ENCODE measurements around the gene TACR1.
"Not testable (repeated sequence)": the region's sequence is repeated elsewhere in the genome, so short reads cannot be mapped to it uniquely, and the experiment has no call there.

Gene TACR1

DNA sequence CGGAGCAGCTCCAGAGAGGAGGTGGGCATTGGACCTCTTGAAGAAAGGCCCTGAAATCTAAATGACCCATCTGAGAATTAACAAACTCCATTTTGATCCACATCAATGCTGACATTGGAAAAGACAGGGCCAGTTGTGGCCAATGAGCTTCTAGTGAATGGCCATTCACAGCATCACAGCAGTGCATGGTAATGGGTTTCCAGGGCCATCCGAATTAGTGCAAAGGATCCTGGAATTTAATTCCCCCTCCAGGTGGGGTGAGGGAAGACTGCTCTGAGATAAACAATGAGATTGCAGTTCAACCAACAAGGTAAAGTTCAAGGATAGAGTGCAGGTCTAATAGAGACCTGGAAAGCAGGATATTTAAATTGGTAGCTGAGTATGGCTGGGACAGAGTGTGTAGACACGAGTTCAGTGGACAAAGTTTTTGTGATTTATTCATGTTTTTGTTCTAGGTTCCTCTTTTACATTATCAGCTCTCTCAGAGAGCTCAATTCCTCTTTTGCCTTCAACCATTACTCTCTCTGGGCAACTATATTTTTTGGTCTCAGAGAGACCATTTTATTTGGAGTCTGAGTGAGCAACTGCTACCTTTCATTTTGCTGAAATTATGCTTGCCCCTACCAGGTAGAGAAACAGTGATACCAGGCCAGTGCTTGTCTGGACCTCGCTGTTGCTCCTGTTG is 5.0 kb downstream of the TACR1 start:
- DNase-seq (ENCODE audit: low spot score), result no peak

DNA sequence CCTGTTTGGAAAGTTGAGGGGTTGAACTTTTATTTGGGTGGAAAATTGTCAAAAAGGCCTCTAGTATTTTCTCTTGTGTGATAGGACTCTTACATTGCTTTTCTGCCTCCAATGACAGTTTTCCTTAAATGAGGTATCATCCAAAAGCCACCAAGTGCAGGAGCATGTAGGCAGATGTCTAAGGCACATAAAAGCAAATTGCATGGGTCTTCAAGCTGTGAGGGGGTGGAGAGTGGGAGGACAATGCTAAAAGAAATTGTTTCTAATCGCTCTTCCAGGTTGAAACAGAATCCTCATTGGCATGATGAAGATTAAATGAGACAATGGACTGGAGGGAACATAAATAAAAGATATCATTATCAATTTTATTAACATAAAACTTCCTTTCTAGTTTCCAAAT is 6.8 kb downstream of the TACR1 start:
- no peak for DNase-seq (ENCODE audit: low spot score)

DNA sequence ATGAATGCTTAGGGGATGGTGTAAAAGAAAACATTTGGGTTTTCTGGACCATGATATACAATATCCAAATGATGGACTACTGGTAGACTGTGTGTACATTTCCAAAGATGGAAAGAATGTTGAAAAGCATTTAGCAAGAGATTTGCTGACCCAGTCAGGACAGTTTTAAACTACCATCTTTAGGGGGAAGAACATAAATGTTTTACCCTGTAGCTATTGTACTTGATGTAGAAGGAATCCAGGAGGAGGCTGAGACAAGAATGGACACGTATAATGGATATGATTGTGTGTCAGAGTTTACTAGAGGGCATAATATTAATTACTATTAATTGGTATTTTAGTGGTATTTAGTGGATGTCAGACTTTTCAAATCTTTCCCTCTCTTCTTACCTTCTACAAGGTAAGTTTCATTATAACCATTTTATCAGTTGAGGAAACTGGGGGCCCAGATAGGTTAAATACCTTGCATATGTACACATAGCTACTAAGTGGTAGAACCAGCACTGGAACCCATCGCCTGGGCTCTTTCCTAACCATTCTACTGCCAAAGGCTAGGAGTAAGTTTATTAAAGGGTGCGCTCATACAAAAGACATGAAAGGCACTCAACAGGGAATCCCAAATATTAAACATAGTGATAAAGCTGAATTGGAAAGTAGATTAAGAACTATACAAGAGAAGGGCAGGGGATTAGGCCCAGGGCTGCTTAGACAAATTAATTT is 8.9 kb downstream of the TACR1 start:
- no peak for DNase-seq (ENCODE audit: low spot score)

DNA sequence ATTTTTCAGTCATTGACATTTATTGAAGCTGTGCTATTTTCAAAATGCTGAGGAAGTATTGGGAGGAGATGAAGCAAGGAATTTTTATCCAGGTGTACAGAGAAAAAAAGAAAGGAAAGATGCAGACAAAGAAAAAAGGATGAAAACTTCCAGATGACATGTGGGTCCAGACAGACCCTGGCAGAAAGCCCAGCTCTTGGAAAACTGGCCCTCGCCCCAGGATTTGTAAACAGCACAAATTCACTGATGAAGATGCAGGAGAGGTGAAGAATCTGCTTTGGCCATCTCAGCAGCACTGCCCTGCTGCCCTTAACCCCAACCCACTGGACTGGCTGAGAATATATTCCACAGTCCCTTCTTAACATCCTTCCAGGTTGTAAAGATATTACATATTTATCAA is 12.5 kb downstream of the TACR1 start:
- DNase-seq (ENCODE audit: low spot score), result no peak

DNA sequence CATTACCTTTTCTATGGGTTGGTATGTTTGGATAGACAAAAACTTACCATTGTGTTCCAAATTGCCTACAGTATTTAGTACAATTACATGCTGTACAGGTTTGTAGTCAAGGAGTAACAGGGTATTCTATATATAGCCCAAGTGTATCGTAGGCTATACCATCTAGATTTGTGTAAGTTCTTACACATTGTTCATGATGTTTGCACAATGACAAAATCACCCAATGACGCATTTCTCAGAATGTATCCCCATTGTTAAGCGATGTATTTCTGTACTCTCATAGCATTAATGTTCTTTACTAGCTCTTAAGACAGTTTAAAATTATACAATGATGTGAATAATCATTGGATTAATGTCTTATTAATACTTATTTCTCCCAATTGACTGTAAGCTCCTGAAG is 16.7 kb downstream of the TACR1 start:
- DNase-seq (ENCODE audit: low spot score), result no peak

DNA sequence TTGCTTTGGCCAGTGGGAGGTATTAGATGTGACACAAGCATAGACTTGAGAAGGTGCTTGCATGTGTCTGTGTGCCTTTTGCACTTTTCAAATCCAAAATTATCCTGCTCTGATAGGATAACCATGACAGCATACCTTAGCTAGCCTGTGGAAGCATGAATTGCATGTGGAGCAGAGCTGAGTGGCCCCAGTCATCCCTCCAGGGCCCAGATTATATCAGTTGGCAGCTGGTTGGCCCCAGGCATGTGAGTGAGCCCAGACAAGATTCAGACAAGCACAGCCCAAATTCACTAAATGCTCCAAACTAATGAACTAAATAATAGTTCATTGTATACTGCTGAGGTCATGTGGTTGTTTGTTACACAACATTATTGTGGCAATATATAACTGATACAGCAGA is 18.8 kb downstream of the TACR1 start:
- no peak for DNase-seq (ENCODE audit: low spot score)

DNA sequence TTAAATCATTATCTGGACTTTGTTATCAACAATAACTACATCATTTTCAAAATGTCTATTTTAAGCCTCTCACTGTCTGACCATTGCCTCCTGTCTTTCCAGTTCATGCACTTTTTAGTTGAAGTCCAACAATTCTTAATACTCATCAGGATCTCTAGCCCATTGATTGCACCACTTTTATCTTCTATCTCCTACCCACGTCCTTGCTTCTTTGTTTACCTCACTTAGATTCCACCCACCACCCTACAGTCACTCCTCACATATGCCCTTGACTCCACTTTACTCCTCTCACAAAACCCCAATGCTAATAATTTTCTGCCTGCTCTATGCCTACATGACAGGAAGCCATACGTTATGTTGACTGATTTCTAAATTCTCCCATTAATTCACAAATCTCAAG is 21.9 kb downstream of the TACR1 start:
- DNase-seq (ENCODE audit: low spot score), result no peak

DNA sequence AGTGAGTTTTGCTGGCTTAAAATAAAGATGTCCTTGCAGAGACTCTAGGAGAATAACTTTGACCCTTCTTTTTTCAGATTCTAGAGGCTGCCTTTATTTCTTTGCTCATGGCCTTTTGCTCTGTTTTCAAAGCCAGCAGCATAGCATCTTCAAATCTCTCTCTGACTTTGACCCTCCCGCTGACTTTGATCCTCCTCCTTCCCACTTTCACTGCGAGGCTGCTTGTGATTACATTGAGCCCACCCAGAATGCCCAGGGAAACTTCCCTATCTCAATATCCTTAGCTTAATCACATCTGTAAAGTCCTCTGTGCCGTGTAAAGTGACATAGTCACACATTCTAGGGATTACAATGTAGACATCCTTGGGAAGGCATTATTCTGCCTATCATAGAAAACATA is 23.9 kb downstream of the TACR1 start:
- no peak for DNase-seq (ENCODE audit: low spot score)

DNA sequence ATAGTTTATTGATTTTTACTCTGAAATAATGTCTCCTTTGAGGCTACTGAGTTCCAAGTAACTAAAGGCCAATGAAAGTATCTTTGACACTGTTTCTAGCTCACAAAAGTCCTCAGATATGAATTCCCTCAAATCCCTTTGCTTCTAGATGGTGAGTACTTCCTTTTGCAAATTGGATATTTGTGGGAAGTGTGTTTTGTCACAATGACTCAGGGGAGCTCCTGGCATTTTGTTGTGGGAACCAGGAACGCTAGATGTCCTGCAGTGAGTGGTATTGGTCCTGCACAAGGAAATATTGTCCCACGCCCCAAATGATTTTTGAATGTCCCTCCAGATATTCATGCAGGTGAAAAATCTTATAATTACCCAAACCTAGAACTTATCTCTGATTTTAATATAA is 24.3 kb downstream of the TACR1 start:
- no peak for DNase-seq (ENCODE audit: low spot score)

DNA sequence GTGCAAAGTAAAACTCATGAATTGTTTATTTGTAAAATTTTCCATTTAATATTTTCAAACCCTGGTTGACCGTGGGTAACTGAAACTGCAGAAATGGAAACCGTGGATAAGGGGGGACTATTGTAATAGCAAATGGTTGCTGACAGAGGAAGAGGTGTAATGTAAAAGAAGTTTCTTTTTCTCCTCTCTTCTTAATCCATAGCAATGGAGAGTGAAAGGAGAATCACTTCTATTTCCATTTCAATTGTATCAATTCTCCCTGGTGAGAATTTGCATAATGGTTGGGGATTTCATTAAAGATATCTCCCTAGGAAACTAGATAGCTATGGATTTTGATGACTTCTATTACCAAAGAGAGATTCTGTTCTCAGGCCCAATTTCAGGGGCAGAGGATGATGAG is 24.8 kb downstream of the TACR1 start:
- DNase-seq (ENCODE audit: low spot score), result no peak

DNA sequence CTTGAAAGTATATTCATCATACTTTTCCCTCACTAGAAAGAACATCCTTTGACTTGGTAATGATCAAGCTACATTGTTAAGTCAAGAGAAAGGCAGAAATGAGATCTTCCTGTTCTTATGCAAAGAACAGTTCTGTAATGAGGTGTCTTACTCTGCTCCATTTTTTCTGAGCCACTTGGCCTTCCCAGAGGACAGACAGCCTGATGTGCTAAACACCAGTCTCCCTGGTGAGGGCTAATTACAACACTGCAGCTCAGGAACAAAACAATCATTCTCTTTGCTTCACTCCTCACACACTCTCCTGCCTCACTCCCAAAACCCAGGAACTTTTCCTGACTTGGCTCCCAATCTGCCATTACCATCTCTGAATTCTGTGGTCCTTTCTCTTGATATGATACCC is 25.6 kb downstream of the TACR1 start:
- no peak for DNase-seq (ENCODE audit: low spot score)

DNA sequence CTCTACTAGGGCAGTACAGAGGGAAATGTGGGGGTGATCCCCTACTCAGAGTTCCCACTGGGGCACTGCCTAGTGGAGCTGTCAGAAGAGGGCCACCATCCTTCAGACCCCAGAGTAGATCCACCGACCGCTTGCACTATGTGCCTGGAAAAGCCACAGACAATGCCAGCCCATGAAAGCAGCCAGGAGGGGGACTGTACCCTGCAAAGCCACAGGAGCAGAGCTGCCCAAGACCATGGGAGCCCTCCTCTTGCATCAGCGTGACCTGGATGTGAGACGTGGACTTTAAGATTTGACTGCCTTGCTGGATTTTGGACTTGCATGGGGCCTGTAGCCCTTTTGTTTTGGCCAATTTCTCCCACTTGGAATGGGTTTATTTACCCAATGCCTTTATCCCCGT is 27.9 kb downstream of the TACR1 start:
- not testable (repeated sequence) for DNase-seq (ENCODE audit: low spot score)

DNA sequence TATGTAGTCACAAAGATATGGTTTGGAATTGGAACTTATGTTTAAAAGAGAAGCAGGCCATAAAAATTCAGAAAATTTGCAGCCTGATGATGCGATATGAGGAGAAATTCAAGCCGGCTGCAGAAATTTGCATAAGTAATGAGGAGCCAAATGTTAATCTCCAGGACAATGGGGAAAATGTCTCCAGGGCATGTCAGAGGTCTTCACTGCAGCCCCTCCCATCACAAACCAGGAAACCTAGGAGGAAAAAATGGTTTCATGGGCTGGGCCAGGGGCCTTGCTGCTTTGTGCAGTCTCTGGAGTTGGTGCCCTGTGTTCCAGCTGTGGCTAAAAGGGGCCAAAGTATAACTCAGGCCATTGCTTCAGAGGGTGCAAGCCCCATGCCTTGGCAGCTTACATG is 28.4 kb downstream of the TACR1 start:
- no peak for DNase-seq (ENCODE audit: low spot score)

DNA sequence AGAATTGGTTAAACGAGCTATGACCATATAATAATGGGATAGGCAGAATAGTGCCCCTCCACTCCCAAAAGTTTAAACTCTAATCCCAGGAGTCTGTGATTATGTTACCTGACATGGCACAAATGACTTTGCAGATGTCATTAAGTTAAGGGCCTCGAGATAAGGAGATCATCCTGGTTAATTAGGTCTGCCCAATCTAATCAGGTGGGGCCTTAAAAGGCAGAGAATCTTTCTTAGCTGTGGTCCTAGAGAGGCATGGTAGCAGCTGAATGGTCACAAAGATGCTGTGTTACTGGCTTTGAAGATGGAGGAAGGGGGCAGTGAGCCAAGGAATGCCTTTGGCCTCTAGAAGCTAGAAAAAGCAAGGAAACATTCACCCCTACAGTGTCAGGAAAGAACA is 31.1 kb downstream of the TACR1 start:
- no peak for DNase-seq (ENCODE audit: low spot score)

DNA sequence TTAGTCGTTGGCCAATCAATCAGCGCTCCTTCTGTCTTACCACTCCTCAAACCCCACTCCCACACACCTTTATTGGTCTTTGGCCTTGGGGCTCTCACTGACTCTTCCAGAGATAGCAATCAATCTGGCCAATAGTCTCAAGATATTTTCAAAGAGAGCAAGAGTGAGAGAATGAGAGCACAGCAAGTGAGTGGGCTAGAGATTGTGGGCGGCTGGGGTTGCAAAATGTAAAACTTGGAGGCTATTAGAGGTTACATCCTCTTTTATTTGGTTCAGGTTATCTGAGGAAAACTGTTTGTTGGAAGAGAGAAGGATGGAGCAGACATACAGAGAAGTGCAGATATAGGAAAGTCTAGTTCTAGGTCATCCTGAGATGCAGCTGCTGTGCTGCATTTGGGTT is 32.8 kb downstream of the TACR1 start:
- no peak for DNase-seq (ENCODE audit: low spot score)

DNA sequence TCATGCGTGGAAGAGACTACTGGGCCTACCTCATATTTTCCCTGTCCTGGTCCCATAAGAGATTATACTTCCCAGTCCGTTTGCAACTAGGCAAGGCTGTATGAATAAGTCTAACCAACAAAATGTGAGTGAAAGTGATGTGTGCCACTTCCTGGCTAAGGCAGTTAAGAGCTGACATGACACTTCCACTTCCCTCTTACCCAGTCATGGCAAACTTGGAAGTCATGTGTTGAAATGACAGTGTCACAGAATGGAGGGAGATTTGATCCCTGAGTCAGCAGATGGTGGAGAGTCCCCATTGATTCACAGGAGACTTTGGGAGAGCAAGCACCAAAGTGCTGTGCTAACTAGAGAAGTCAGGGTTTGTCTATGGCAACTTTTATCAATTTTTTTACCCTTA is 36.4 kb downstream of the TACR1 start:
- DNase-seq (ENCODE audit: low spot score), result no peak

DNA sequence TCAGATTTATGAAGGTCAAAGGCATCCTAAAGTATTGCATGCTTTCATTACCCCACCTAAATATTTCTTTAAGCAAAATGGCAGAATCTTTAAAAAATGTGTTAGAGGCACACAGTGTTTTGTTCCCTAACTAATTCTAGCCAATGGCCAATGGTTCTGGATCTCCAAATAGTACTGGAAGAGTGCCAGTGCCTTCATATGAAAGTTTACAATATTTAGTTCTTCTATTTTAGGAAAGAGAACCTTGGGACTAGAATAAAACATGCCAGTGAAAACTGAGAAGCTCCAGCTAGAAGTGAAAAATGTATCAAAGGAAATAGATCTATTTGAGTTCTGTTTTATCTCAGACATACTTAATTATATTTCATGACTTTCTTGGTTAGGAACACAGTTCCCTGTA is 37.1 kb downstream of the TACR1 start:
- no peak for DNase-seq (ENCODE audit: low spot score)

DNA sequence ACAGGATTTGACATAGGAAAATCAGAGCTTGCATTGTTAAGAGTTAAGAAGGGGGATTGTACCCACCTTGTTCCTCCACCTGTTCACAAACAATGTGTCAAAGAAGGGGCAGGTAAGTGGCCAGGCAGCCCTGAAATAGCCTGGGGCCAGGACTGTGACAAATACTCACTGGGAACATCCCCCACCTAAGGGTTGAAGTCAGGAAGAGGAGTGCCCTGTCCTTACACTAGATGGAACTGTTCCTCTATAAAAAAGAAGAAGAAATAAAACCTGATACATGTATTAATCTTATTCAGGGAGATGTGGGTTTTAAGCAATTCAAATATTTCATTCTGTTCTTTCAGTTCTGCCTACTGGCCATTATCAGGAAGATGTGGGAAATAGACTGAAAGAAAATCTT is 41.9 kb downstream of the TACR1 start:
- peak; percentile 45 for DNase-seq (ENCODE audit: low spot score)

DNA sequence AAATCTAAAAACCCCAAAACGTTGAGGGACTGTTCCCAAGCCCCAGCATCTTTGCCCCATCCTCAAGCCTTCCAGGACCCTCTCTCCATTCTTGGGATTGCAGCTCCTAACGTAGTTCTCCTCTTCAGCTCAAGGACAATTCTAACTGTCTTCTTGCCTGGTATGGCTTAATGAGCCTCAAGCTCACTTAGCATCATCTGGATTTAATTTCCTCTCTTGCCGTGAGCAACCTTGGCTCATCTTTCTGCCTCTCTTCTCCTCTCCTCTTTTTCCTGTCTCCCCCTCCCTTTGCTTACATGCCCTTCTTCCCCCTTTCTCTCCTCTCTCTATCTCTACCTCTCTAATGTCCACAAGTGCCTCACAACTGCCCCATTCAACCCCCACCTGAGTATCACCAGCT is 44.2 kb downstream of the TACR1 start:
- DNase-seq (ENCODE audit: low spot score), result no peak

DNA sequence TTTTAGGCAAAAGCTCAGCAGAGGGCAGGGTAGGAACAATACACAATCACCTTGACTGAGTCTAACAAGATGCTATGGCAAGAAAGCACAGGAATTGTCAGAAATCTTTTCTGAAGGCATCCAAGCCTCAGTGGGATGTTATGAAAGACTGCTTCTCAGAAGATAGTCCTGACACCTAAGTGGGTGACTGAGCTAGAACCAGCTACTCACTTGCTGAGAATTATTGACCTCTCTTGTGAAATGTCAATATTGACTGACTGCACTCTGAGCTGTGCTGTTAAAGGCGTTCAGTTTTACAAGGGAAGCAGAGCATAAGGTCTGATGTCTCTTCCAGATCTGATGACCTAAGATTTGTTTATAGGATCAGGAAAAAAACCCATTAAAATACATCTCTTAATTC is 46.1 kb downstream of the TACR1 start:
- DNase-seq (ENCODE audit: low spot score), result no peak

DNA sequence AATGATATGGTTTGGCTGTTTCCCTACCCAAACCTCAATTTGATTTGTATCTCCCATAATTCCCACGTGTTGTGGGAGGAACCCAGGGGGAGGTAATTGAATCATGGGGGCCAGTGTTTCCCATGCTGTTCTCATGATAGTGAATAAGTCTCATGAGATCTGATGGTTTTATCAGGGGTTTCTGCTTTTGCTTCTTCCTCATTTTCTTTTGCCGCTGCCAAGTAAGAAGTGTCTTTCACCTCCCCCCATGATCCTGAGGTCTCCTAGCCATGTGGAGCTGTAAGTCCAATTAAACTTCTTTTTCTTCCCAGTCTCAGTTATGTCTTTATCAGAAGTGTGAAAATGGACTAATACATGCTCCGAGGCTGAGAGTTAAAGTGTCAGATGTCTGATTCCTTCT is 47.1 kb downstream of the TACR1 start:
- DNase-seq (ENCODE audit: low spot score), result not testable (repeated sequence)

DNA sequence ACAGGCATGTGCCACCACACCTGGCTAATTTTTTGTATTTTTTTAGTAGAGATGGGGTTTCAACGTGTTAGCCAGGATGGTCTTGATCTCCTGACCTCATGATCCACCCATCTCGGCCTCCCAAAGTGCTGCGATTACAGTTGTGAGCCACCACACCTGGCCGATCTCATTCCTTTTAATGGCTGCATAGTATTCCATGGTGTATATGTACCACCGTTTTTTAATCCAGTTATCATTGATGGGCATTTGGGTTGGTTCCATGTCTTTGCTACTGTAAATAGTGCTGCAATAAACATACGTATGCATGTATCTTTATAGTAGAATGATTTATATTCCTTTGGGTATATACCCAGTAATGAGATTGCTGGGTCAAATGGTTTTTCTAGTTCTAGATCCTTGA is 51.4 kb downstream of the TACR1 start:
- not testable (repeated sequence) for DNase-seq (ENCODE audit: low spot score)

DNA sequence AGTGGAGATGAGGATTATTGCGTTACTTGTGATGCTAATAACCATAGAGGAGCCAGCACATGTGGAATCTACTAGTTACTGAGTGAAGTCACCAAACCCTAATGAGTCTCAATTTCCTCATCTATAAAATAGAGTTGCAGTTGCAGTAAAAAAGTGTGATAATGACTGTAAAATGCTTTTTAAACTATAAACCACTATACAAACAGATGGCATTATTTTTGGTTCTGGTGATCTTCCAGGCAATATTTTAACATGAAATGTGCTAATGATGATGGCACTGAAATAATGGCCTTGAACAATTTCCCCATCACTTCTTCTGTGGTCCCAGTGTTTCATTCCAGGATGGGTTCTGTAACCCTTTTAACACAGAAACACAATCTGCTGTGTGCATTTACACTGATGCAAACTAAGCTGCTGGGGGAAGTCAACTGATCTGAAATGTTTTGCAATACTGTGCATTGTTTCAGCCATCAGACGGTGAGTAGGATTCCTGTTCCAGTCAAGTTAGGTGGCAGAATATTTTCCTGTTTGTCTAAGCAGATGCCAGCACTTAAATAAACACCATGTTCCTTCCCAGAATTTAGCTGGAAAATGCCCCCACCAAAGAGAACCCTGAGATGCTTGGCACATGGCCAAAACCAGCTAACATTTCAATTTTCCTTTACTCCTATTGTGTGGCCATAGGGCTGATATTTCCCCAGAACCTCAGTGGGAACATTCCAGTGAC is 52.6 kb downstream of the TACR1 start:
- DNase-seq (ENCODE audit: low spot score), result no peak
